ENCODE data around the gene ATL1. TPM values are rescaled to one million over a fixed set of nuclear protein-coding genes. Genes with fewer than 3 reads are reported as not detected.
A peak's percentile ranks its signal among the peaks of the same experiment; 100 is the strongest.

ATL1 gene
- total and polyA plus RNA-seq, 2 of the 13 experiments (the other 11 are each of a cell fraction or from before 2014, with no cell fraction given), result 0.60 to 0.65 TPM

GRCh38 chr14:50532502-50533240, 27.3 kb upstream of the ATL1 start, which contains the start of gene MAP4K5 (continued):
- TF ChIP-seq, protein P1, sequence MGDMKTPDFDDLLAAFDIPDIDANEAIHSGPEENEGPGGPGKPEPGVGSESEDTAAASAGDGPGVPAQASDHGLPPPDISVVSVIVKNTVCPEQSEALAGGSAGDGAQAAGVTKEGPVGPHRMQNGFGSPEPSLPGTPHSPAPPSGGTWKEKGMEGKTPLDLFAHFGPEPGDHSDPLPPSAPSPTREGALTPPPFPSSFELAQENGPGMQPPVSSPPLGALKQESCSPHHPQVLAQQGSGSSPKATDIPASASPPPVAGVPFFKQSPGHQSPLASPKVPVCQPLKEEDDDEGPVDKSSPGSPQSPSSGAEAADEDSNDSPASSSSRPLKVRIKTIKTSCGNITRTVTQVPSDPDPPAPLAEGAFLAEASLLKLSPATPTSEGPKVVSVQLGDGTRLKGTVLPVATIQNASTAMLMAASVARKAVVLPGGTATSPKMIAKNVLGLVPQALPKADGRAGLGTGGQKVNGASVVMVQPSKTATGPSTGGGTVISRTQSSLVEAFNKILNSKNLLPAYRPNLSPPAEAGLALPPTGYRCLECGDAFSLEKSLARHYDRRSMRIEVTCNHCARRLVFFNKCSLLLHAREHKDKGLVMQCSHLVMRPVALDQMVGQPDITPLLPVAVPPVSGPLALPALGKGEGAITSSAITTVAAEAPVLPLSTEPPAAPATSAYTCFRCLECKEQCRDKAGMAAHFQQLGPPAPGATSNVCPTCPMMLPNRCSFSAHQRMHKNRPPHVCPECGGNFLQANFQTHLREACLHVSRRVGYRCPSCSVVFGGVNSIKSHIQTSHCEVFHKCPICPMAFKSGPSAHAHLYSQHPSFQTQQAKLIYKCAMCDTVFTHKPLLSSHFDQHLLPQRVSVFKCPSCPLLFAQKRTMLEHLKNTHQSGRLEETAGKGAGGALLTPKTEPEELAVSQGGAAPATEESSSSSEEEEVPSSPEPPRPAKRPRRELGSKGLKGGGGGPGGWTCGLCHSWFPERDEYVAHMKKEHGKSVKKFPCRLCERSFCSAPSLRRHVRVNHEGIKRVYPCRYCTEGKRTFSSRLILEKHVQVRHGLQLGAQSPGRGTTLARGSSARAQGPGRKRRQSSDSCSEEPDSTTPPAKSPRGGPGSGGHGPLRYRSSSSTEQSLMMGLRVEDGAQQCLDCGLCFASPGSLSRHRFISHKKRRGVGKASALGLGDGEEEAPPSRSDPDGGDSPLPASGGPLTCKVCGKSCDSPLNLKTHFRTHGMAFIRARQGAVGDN (CRISPR knock-in tag; IDR thresholded peaks at IDR 0.05), result peak; percentile 90
- TF ChIP-seq, protein P2, sequence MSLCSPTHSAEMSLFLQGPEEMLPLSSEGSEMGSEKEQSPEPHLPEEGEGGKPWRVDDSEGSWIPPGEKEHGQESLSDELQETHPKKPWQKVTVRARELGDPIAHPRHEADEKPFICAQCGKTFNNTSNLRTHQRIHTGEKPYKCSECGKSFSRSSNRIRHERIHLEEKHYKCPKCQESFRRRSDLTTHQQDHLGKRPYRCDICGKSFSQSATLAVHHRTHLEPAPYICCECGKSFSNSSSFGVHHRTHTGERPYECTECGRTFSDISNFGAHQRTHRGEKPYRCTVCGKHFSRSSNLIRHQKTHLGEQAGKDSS (CRISPR knock-in tag; IDR thresholded peaks at IDR 0.05; ENCODE audit: borderline replicate concordance, low read depth), result peak; percentile 92; the same call in 1 of the 2 replicates
- TF ChIP-seq HNF1B (CRISPR knock-in tag; IDR thresholded peaks at IDR 0.05), result 0 out of 2 replicates have a peak, but pooled peaks have one; percentile 56
- no peak for TF ChIP-seq MIER2 (CRISPR knock-in tag; IDR thresholded peaks at IDR 0.05)
- no peak for TF ChIP-seq CREB3 (CRISPR knock-in tag; IDR thresholded peaks at IDR 0.05)
- no peak for TF ChIP-seq ZNF816 (CRISPR knock-in tag; IDR thresholded peaks at IDR 0.05; ENCODE audit: borderline replicate concordance)
- TF ChIP-seq FOXK1 (CRISPR knock-in tag; IDR thresholded peaks at IDR 0.05; ENCODE audit: borderline replicate concordance, low read depth), result peak; percentile 77; the same call in 1 of the 2 replicates
- peak; percentile 20; the same call in 1 of the 2 replicates for TF ChIP-seq ZNF709 (CRISPR knock-in tag; IDR thresholded peaks at IDR 0.05)
- no peak; the same call in 1 of the 2 replicates for TF ChIP-seq ZNF230 (CRISPR knock-in tag; IDR thresholded peaks at IDR 0.05)
- TF ChIP-seq, protein P3, sequence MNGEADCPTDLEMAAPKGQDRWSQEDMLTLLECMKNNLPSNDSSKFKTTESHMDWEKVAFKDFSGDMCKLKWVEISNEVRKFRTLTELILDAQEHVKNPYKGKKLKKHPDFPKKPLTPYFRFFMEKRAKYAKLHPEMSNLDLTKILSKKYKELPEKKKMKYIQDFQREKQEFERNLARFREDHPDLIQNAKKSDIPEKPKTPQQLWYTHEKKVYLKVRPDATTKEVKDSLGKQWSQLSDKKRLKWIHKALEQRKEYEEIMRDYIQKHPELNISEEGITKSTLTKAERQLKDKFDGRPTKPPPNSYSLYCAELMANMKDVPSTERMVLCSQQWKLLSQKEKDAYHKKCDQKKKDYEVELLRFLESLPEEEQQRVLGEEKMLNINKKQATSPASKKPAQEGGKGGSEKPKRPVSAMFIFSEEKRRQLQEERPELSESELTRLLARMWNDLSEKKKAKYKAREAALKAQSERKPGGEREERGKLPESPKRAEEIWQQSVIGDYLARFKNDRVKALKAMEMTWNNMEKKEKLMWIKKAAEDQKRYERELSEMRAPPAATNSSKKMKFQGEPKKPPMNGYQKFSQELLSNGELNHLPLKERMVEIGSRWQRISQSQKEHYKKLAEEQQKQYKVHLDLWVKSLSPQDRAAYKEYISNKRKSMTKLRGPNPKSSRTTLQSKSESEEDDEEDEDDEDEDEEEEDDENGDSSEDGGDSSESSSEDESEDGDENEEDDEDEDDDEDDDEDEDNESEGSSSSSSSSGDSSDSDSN (CRISPR knock-in tag; IDR thresholded peaks at IDR 0.05), result peak; percentile 88; the same call in 1 of the 2 replicates
- TF ChIP-seq ZNF510 (CRISPR knock-in tag; IDR thresholded peaks at IDR 0.05; ENCODE audit: low read depth), result peak; percentile 24; the same call in 1 of the 2 replicates
- TF ChIP-seq FOXJ3 (CRISPR knock-in tag; IDR thresholded peaks at IDR 0.05; ENCODE audit: borderline replicate concordance), result peak; percentile 41; the same call in 1 of the 2 replicates
- TF ChIP-seq ZNF124 (CRISPR knock-in tag; IDR thresholded peaks at IDR 0.05), result 0 out of 2 replicates have a peak, but pooled peaks have one; percentile 34
- peak; percentile 23; the same call in 1 of the 2 replicates for TF ChIP-seq TBX2 (CRISPR knock-in tag; IDR thresholded peaks at IDR 0.05; ENCODE audit: borderline replicate concordance)
- TF ChIP-seq ZMYM2 (CRISPR knock-in tag; IDR thresholded peaks at IDR 0.05), result no peak
- TF ChIP-seq DNMT1 (CRISPR knock-in tag; IDR thresholded peaks at IDR 0.05), result no peak
- peak; percentile 88; the same call in 1 of the 2 replicates for TF ChIP-seq REPIN1 (CRISPR knock-in tag; IDR thresholded peaks at IDR 0.05; ENCODE audit: borderline replicate concordance, low read depth)
- TF ChIP-seq SALL2 (CRISPR knock-in tag; IDR thresholded peaks at IDR 0.05), result 0 out of 2 replicates have a peak, but pooled peaks have one; percentile 22

All from HepG2 (cell line).